Measurements from ENCODE around the gene NPAS3. TPM values are rescaled to one million over a fixed set of nuclear protein-coding genes. Genes with fewer than 3 reads are reported as not detected.

NPAS3 gene
- total RNA-seq, 1 experiment from 2014 or later, result 1.9 TPM

DNA sequence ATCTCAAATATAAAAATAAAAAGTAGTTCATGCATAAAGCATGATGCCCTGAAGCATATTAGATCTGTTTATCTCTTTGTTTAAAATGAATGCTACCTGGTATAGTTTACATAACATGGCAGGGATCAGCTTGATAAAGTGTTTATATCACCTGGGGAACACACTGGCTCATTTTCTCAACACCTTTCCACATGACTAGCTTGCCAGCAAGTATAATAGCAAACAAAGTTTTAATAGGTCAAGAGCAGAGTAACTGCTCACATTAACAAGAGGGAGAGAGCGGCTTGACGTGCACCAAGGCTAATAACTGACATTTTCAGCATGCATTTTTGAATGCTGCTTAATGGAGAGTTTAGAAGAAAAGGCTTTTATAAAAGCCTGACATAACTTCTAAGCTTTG, 765.8 kb downstream of the NPAS3 start:
- Histone ChIP-seq H3K9me3 (no peaks in the 10 kb centered on the region), H3K4me3 (no peak overlapping the region), H3K27me3 (no peaks in the 10 kb centered on the region), H3K36me3 (no peaks in the 10 kb centered on the region)
- DNase-seq, result no peak

DNA sequence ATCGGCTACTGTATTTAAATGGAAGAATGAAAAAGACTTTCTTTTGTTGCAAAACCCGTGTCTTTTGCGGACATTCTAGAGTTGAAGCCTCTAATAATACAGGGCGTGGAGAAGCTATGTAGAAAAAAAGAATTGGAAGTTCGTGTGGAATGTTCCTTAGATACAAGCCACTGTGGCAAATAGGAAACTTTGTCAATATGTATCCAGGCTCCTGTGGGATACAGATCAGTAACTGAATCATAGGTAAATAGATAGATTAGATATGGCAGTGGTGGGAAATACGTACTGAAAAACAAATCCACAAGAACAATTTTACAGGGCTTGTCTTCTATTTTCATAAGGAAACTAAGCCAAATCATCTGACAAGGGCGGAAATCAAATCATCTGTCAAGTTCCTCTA, 766.8 kb downstream of the NPAS3 start:
- no peak for DNase-seq
- Histone ChIP-seq H3K36me3 (no peaks in the 10 kb centered on the region), H3K27me3 (no peaks in the 10 kb centered on the region), H3K4me3 (no peak overlapping the region), H3K9me3 (no peaks in the 10 kb centered on the region)

DNA sequence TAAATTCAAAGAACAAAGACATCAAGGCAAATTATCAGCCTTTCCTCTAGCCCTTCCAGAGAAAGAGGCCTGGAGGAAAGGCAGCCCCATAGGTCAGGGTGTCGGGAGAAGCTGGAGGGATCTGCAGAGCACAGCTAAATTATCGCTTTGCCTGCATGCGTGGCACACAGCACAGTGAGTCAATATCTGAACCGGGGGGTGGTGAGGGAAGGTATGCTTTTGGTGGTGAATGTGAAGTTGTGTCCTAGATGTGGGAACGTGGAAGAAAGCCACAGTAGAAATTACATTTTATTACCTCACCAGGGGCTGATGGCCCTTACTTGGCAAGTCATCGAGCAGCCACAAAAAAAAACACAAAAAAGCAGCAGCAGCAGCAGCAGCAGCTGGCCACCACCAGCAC, 769.0 kb downstream of the NPAS3 start:
- H3K27me3 ChIP-seq, result no peaks in the 10 kb centered on the region
- DNase-seq, result peak; percentile 11
- H3K4me3 ChIP-seq, result no peak overlapping the region

DNA sequence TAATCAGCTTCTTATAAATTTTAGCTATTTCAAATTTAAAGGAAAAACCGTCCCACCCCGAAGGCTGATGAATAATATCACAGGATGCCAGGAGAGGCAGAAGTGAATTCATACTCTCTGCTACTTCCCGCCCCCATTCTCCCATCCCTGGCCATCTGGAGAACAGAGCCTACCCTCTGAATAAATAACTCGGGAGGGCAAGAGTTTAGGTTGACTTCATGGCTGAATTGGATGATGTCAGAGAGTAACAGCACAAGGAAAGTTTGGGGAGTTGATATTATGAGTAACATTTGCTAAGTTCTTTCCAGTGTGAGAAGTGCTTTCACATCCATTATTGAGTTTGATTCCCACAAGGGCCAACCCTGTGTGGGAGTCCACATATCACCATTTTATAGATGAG, 770.6 kb downstream of the NPAS3 start:
- H3K4me3 ChIP-seq, result no peak overlapping the region
- H3K27me3 ChIP-seq, result no peaks in the 10 kb centered on the region
- no peaks in the 10 kb centered on the region for H3K9me3 ChIP-seq
- no peaks in the 10 kb centered on the region for H3K36me3 ChIP-seq
- DNase-seq, result no peak

More for the DNA sequence above, 769.0 kb downstream of the NPAS3 start:
- no peaks in the 10 kb centered on the region for H3K9me3 ChIP-seq
- H3K36me3 ChIP-seq, result no peaks in the 10 kb centered on the region

DNA sequence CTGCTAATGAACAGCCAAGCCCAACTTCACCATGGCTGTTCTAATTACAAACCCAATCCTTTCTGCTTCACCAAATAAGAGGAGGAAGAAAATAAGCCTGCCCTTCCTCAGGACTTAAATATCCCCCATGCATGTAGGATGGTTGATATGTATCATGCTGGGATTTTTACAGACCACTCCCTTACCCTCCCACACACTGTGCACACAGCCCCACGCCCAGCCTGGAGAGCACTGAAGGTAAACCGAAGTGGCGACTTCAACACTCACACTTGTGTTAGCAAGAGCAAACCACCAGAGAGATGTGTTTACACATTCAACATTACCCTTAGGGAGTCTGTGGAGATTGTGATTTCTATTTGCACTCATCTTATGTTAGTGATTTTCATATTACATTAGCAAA, 771.0 kb downstream of the NPAS3 start:
- no peak for DNase-seq
- Histone ChIP-seq H3K4me3 (no peak overlapping the region), H3K27me3 (no peaks in the 10 kb centered on the region), H3K36me3 (no peaks in the 10 kb centered on the region), H3K9me3 (no peaks in the 10 kb centered on the region)

DNA sequence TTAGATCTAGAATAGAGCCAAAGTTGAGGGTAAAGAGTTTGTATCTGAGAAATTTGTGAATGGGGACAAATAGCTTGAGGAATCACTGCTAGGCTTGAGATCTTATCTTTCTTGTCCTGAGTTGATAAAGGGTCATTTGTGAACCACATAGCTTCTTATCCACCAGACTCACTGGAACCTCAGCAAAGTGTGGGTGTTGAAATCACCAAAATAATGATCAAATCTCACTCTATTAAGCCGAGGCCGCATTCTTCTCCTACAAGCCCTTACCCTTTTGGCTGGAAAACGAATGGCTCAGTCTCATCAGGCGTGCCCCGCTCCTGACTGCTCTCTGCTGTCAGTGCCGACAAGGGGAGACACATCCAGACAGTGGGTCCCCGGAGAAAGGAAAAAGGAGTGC, 771.6 kb downstream of the NPAS3 start:
- no peak for DNase-seq
- H3K9me3 ChIP-seq, result no peaks in the 10 kb centered on the region

DNA sequence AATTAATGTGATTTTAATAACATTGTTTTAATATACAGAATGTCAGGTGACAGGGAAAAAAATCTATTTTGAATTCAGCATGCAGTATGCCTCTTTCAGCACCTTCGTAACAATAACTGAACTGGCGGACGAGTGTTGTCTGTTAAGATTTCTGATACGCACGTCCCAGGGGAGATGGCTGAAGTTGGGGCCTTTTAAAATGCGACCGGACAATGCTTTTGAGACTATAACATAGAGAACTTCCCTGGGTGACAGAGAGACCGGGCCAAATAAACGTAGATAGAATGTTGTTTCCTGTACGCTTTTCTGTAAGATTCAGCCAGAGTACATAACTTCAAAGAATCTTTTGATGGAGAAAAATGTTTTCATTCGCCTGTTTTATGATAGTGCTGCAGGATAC, 772.5 kb downstream of the NPAS3 start:
- Histone ChIP-seq H3K4me3 (no peak overlapping the region), H3K27me3 (no peaks in the 10 kb centered on the region), H3K9me3 (no peaks in the 10 kb centered on the region), H3K36me3 (no peaks in the 10 kb centered on the region)
- DNase-seq, result no peak

More for the DNA sequence above, 771.6 kb downstream of the NPAS3 start:
- Histone ChIP-seq H3K4me3 (no peak overlapping the region), H3K36me3 (no peaks in the 10 kb centered on the region), H3K27me3 (no peaks in the 10 kb centered on the region)

DNA sequence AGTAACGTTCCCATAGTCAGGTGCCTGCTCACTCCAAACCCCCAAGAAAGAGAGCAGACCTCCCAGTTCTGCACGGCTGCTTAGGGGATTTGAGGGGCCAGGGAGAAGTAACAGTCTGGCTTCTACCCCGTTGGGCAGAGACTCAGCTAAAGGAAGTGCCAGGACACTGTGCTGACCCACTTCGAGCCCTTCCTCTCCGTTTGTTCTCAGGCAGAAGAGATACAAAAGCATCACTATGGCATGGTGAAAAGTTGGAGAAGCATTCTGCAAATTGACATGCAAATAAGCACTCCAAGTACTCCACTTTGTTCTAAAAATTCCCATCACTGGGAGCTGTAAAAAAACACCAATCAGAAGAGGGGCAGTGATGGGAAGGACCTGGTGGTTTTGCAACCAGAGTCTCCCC, 773.1 kb downstream of the NPAS3 start:
- Histone ChIP-seq H3K9me3 (no peaks in the 10 kb centered on the region), H3K27me3 (no peaks in the 10 kb centered on the region), H3K4me3 (no peak overlapping the region), H3K36me3 (no peaks in the 10 kb centered on the region)
- DNase-seq, result no peak

DNA sequence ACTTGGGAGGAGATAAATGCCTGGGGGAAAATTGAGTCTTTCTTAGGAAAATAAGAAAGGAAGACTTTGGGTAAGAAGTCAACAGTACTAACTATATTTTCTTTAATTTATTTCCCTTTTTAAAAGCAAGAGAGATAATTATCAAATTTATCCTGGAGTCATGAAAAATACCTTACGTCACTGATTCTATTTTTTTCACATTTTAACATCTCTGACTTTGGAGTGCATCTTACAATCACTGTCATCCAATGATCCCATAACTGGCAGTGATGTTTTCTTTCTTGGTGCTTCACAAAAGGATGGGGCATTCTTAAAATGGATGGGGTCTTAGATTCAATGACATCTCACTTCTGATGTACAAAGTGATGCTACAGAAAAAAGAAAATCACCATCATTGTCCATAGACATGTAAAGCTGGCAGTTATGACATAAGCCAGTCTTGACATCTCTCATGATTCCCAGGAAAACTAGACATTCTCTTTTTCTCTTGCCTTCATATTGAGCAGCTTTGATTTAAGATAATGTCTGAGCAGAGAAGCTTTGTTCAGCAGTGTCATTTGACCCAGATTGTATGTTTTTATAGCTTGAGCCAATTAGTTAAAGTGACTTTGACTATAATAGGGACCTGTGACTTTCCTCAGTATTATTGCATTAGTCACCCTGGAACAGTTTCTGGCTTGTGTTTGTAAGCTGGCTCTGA, 776.0 kb downstream of the NPAS3 start:
- Histone ChIP-seq H3K27me3 (no peaks in the 10 kb centered on the region), H3K9me3 (no peaks in the 10 kb centered on the region), H3K36me3 (no peaks in the 10 kb centered on the region), H3K4me3 (no peak overlapping the region)
- no peak for DNase-seq

DNA sequence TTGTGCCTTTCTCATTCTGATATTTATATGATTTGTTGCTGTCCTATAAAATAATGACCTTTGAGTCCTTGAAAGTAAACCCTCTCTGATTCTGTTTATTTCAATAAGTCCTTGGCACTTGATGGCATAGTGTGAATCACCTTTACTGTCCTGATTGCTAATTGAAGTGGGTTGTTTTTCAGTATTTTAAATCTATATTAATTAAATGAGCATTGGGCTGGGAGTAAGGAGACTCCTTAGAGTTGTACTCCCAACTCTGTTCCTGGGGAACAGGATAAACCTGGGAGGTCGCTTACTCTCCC, 776.5 kb downstream of the NPAS3 start:
- no peak for DNase-seq
- Histone ChIP-seq H3K4me3 (no peak overlapping the region), H3K27me3 (no peaks in the 10 kb centered on the region), H3K36me3 (no peaks in the 10 kb centered on the region), H3K9me3 (no peaks in the 10 kb centered on the region)

DNA sequence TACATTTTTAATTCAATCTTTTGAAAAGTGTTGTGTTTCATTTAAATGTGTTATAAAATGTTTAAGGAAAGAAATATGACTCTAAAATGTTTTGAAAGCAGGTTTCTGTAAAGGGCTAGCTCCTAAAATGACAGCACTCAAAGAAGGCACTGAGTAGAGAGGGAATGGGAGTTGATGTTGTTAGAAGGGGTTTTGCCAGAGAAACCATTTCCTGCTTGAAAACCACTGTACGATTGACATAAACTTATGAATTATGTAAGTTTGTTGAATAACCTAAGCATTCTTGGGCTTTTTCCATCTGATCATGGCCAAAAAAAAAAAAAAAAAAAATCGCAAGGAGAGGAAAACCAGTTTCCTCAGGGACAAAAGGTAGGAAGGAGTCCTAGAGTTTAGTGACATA, 778.2 kb downstream of the NPAS3 start:
- H3K9me3 ChIP-seq, result no peaks in the 10 kb centered on the region
- H3K36me3 ChIP-seq, result no peaks in the 10 kb centered on the region
- no peak for DNase-seq
- no peak overlapping the region for H3K4me3 ChIP-seq
- H3K27me3 ChIP-seq, result no peaks in the 10 kb centered on the region

DNA sequence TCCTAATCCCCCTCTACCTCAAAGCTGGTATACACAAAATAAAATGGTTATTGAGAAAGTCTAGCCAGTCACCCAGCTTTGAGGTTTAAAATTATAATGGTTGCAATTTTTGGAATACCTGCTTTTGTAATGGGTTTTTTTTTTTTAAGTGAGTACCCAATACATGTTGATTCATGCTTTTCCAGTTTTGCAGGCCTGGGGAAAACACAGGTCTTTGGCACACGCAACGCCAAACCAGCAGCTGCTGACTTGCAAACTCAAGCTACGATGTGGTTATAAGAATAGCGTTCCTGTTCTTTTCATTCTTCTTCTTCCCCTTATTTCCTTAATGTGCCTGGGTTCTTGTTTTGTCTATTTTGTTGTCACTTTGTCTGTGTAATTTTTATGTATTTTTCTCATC, 779.2 kb downstream of the NPAS3 start:
- Histone ChIP-seq H3K27me3 (no peaks in the 10 kb centered on the region), H3K4me3 (no peak overlapping the region)
- DNase-seq, result no peak

DNA sequence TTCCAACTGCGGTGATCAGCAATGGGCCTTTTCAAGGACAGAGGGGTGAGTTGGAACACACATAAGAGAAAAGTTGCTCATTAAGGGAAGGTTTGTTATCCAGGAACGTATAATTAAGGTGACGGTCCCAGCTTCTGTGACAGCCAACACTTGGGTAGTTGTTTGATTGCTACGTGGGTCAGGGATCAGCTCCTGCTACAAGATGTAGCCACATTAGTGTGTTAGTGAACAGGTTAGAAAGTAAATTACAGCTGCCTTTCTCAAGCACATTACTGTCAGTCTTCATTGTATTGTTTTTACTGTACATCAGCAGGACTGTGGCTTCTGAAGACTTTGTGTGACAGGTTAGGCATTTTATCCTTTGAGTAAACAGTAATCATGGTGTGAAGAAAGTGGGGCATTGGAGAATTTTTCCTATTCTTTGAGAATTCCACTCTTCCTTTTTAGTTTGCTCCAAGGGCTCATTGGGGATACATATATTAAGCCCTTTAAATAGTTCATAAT, 781.7 kb downstream of the NPAS3 start:
- H3K4me3 ChIP-seq, result no peak overlapping the region
- H3K36me3 ChIP-seq, result no peaks in the 10 kb centered on the region
- no peak for DNase-seq
- H3K9me3 ChIP-seq, result no peaks in the 10 kb centered on the region
- H3K27me3 ChIP-seq, result no peaks in the 10 kb centered on the region

More for the DNA sequence above, 779.2 kb downstream of the NPAS3 start:
- Histone ChIP-seq H3K9me3 (no peaks in the 10 kb centered on the region), H3K36me3 (no peaks in the 10 kb centered on the region)

DNA sequence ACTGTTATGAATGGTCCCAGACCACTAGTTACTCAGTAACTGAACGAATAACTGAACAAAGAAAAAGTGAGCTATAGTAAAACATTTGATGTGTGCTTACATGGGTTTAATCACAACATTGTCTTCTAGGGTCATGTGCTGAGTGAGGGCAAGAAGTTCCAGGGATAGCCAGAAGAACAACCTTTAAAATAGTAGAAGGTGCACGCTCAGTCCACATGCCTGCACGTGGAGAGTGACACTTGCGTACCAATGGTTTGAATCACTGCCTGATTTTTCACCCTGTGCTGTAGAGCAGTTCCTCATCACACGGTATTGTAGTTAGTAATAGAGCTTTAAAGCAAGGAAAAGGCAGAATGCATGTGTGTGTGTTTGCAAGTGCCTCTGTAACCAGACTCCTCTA, 788.0 kb downstream of the NPAS3 start:
- Histone ChIP-seq H3K27me3 (no peaks in the 10 kb centered on the region), H3K4me3 (no peak overlapping the region), H3K36me3 (no peaks in the 10 kb centered on the region), H3K9me3 (no peaks in the 10 kb centered on the region)
- DNase-seq, result no peak

DNA sequence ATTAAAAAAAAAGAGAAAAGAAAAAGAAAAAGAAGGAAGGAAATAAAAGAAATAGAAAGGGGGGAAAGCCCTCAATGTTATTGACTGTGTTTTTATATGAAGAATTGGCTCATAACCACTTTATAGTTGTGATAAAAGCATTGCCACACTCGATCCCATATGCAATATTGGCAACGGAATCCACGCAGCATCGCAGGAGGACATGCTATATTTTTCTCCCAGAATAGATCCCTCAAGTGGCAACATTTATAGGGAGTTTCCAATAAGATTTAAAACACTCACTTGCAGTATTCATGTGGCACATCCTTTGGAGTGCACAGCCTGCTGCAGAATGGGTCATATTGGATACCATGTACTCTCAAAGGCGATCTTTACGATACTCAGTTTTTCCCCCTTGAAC, 788.9 kb downstream of the NPAS3 start:
- no peaks in the 10 kb centered on the region for H3K36me3 ChIP-seq
- H3K4me3 ChIP-seq, result no peak overlapping the region
- no peaks in the 10 kb centered on the region for H3K9me3 ChIP-seq
- no peaks in the 10 kb centered on the region for H3K27me3 ChIP-seq
- no peak for DNase-seq

DNA sequence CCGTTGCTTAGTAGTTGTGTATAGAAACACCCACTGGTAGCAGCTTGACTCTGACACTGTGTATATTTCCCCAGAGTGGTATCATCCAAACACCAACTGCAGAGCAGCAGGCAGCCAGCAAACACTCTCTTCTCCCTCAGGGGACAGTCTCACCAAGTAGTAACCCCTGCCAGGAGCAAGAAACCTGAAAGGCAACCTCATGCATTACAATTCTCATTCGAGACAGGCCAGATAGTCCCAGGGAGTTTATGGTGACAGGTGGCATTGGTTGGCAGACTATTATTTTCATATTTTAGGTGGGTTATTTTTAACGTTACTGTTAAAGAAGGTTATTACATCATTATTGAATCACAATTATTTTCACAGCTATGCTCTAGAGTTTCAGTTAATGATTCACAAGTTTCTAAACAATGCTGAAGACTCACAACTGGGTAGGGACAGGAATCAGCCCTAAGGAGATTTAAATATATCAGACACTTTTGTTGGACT, 789.4 kb downstream of the NPAS3 start:
- no peak for DNase-seq
- Histone ChIP-seq H3K36me3 (no peaks in the 10 kb centered on the region), H3K4me3 (no peak overlapping the region), H3K27me3 (no peaks in the 10 kb centered on the region), H3K9me3 (no peaks in the 10 kb centered on the region)

DNA sequence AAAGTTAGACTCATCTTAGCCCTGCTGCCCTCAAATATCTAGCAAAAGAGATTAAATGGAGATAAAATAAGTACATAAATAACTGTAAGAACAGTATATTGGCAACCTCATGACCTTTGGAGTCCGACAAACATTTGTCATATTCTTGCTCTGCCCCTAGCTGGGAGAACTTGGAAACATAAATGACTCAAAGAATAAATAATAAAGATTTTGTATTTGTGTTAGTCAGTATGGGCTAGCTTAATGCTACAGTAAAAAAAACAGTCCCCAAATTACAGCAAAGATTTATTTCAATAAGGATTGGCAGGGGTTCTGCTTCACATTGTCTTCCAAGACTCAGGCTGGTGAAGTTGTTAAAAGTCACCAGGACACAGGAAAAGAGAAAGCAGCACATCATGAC, 791.5 kb downstream of the NPAS3 start:
- no peak for DNase-seq
- Histone ChIP-seq H3K9me3 (no peaks in the 10 kb centered on the region), H3K27me3 (no peaks in the 10 kb centered on the region), H3K4me3 (no peak overlapping the region), H3K36me3 (no peaks in the 10 kb centered on the region)

DNA sequence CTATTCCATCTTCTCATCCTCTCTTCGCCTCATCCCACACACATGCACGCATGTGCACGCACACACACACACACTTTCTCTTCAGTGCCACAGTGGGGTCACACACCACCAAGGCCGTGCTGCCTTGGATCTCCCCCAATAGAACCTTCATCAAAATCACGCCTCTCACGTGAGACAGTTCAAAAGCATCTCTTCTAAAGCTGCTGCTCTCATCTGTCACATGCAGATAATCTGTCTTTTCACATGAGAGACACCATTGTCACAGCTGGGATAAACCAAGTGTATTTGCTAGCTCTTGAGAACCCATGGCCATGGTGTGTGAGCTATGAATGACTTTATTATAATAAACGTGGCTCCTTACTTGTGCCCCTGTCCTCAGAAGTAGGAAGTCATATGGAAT, 793.5 kb downstream of the NPAS3 start:
- Histone ChIP-seq H3K36me3 (no peaks in the 10 kb centered on the region), H3K4me3 (no peak overlapping the region), H3K9me3 (no peaks in the 10 kb centered on the region), H3K27me3 (no peaks in the 10 kb centered on the region)
- no peak for DNase-seq

DNA sequence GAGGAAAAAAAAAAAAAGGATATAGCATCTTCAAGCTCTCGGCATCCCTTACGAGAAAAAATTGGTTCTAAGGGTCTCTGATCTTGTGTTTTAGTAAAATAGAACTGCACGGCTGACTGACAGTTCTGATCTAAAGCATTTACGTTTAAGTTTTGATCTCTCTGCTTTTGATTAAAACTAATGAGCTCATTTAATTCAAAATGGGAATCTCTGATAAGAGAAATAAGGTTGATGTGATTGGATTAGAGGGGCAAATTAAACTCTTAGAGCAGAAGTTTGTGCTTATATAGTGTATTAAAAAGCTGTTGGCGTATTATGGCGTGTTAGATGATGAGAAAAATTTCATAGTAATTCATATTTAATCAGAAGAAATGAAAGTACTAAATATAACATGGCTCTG, 794.6 kb downstream of the NPAS3 start:
- Histone ChIP-seq H3K9me3 (no peaks in the 10 kb centered on the region), H3K36me3 (no peaks in the 10 kb centered on the region)
- DNase-seq, result no peak

More for the DNA sequence above, 794.6 kb downstream of the NPAS3 start:
- Histone ChIP-seq H3K27me3 (no peaks in the 10 kb centered on the region), H3K4me3 (no peak overlapping the region)

All from MG63 (cell line).